HG03039 (cell line): ENCODE data around the gene RAB6C.
"Not testable (repeated sequence)": the region's sequence is repeated elsewhere in the genome, so short reads cannot be mapped to it uniquely, and the experiment has no call there.

ENCODE experiments used
- ATAC-seq: cut with Tn5 transposase; IDR thresholded peaks from one replicate; pipeline ENCODE4 v1.9.1; 2021; ENCODE audit warnings: mild to moderate bottlenecking, moderate library complexity; ENCODE audit not compliant: unreplicated experiment

The RAB6C gene

GRCh38 chr2:129992415-129993006 lies 13.0 kb downstream of the RAB6C start:
- not testable (repeated sequence) for ATAC-seq

GRCh38 chr2:129993151-129993550 lies 13.7 kb downstream of the RAB6C start:
- ATAC-seq, result not testable (repeated sequence)

- not testable (repeated sequence) for ATAC-seq
Measured at GRCh38 chr2:129996657-129997237, 17.3 kb downstream of the RAB6C start.

GRCh38 chr2:129998771-129999170 lies 19.3 kb downstream of the RAB6C start:
- ATAC-seq, result not testable (repeated sequence)

- not testable (repeated sequence) for ATAC-seq
Measured at GRCh38 chr2:130005862-130006261, 26.4 kb downstream of the RAB6C start.

GRCh38 chr2:130016701-130017100 lies 37.2 kb downstream of the RAB6C start:
- ATAC-seq, result not testable (repeated sequence)

GRCh38 chr2:130019402-130019801 lies 39.9 kb downstream of the RAB6C start:
- no peak for ATAC-seq

- ATAC-seq, result not testable (repeated sequence)
Measured at GRCh38 chr2:130020069-130020468, 40.6 kb downstream of the RAB6C start.

- not testable (repeated sequence) for ATAC-seq
Measured at GRCh38 chr2:130025931-130026330, 46.5 kb downstream of the RAB6C start.
